H54 (cell line): ENCODE measurements around the gene SLC35A4.

ENCODE experiments used
- DNase-seq: peaks from one replicate; pipeline ENCODE4 v3.0.0; 2011; ENCODE audit warnings: low spot score, mixed read lengths; ENCODE audit not compliant: insufficient read length
- FAIRE-seq: peaks from 3 replicates; lab custom pipeline; 2011; peaks lifted over from hg19 to GRCh38; lab: Jason Lieb, UNC
- POLR2A ChIP-seq: IDR thresholded peaks from 2 replicates; pipeline ENCODE4 v1.6.1; 2011; ENCODE audit warnings: low read depth, mild to moderate bottlenecking, low read length

The SLC35A4 gene

DNA sequence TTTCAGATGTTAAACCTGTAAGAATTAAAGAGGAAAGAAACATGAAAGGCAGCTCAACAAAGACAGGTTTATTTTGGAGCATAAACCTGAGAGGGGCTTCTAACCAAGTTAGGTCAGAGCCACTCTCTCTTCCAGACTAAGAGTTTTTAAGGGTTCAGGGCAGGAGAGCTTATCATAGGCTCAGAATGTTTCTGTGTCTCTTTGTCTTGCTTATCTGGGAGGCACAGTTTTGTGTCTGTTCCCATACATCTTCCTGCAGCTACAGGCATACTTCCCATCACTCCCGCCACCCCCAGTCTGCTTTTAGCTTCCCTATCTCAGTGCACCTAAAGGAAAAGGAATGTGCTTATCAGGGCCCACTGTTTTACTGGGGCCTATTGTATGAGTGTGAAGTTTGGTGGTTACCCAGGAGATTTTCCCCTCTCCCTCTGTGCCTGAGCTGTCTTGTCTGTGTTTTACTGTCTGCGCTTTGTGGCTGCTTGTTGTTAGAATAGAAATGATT is 46.4 kb downstream of the SLC35A4 start:
- no peak for TF ChIP-seq POLR2A
- no peak for FAIRE-seq
- DNase-seq, result no peak
